Measurements from ENCODE around the gene POLE4.

Gene POLE4

GRCh38 chr2:74939919-74940812, 18.3 kb upstream of the POLE4 start:
- FAIRE-seq (no peak), DNase-seq (ENCODE audit: low spot score) (no peak)

GRCh38 chr2:74941284-74941683, 17.2 kb upstream of the POLE4 start:
- FAIRE-seq: no peak
- no peak for DNase-seq (ENCODE audit: low spot score)

- DNase-seq (ENCODE audit: low spot score) (no peak), FAIRE-seq (no peak)
Measured at GRCh38 chr2:74942263-74942662, 16.2 kb upstream of the POLE4 start.

DNA sequence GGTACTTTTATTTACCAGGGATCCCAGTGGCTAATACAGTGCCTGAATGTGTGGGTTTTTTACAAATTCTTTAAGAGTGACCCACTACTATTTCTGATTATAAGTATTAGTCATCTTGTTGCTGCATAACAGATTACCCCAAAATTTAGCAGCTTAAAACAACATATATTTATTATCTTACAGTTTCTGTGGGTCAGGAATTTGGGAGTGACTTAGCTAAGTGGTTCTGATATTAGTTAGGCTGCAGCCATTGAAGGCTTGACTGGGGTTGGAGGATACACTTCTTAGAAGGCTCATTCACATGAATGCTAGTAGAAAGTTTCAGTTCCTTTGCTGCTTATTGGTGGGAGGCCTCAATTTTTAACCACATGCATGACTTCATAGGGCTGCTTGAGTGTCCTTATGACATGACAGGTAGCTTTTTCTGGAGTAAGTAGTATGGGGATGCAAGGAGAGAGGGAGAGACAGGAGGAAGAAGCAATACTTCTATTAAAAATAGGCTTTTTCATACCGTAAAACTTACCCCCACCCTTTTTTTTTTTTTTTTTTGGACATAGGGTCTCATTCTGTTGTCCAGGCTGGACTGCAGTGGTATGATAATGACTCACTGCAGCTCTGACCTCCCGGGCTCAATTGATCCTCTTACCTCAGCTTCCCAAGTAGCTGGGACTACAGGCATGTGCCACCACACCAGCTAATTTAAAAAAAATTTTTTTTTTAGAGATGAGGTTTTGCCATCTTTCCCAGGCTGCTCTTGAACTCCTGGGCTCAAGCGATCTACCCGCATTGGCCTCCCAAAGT, 13.3 kb upstream of the POLE4 start:
- DNase-seq (ENCODE audit: low spot score) (no peak), FAIRE-seq (no peak)

GRCh38 chr2:74945788-74946331, 12.6 kb upstream of the POLE4 start:
- no peak for DNase-seq (ENCODE audit: low spot score)
- no peak for FAIRE-seq

- no peak for FAIRE-seq
- no peak for DNase-seq (ENCODE audit: low spot score)
Measured at GRCh38 chr2:74947703-74948102, 10.7 kb upstream of the POLE4 start.

DNA sequence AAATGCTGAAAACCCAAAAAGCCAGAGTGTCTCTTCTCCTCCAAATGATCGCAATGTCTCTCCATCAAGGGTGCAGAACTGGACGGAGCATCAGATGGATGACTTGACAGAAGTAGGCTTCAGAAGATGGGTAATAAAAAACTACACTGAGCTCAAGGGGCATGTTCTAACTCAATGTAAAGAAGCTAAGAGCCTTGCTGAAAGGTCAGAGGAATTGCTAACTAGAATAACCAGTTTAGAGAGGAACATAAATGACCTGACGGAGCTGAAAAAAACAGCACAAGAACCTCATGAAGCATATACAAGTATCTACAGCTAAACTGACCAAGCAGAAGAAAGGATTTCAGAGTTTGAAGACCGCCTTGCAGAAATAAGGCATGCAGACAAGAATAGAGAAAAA, 9.7 kb upstream of the POLE4 start:
- no peak for DNase-seq (ENCODE audit: low spot score)
- no peak for FAIRE-seq

DNA sequence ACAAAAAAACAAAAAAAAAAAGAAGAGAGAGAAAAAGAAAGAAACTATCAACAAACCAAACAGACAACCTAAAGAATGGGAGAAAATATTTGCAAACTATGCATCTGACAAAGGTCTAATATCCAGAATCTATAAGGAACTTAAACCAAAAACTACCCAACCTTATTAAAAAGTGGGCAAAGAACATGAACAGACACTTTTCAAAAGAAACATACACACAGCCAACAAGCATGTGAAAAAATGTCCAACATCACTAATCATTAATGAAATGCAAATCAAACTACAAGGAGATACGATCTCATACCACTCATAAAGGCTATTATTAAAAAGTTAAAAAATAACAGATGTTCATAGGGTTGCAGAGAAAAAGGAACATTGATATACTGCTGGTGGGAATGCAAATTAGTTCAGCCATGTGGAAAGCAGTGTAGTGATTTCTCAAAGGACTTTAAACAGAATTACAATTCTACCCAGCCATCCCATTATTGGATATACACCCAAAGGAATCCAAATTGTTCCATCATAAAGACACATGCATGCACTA, 7.2 kb upstream of the POLE4 start:
- DNase-seq (ENCODE audit: low spot score): no peak
- no peak for FAIRE-seq

GRCh38 chr2:74952575-74952974, 5.9 kb upstream of the POLE4 start:
- no peak for FAIRE-seq

DNA sequence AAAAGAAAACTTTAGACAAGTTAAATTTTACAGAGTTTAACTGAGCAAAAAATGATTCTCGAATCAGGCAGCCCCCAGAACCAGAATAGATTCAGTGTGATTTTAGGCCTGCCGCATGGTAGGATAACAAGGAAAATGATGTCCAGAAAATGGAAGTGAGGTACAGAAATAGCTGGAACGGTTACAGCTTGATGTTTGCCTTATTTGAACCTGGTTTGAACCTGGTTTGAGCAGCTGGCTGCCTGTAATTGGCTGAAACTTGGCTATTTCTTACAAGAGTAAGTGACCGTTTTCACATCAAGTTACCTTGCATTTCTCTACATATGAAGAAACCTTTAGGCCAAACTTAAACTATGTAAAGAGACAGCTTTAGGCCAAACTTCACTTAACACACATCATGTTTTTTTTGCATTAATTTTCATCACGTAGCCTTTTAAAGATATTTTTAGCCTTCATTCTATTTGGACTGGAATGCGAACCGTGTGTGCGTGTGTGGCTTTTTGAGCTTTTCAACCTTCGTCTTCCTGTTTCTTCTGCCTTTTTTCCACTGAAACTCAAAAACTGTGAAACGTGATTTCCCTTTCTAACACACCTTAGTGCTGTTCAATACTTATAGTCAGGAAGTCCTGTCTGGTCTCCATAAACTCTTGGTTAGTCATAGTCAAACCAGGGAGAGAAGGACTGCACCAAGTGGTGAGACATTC, 4.5 kb upstream of the POLE4 start:
- no peak for DNase-seq (ENCODE audit: low spot score)
- FAIRE-seq: no peak

More at GRCh38 chr2:74952575-74952974, 5.9 kb upstream of the POLE4 start:
- no peak for DNase-seq (ENCODE audit: low spot score)

DNA sequence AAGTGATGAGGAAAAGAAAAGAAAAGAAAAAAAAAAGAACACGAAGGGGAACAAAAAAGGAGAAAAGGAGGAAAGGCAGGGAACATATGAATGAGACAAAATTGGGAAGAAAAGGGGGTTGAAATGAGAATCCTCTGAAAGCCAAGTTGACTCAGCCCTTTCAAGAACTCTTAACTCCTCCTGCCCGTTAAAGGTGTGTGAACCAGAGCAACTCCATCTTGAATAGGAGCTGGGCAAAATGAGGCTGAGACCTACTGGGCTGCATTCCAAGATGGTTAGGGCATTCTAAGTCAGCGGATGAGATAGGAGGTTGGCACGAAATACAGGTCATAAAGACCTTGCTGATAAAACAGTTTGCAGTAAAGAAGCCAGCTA, 4.0 kb upstream of the POLE4 start:
- FAIRE-seq: no peak
- no peak for DNase-seq (ENCODE audit: low spot score)

- no peak for FAIRE-seq
- no peak for DNase-seq (ENCODE audit: low spot score)
Measured at GRCh38 chr2:74957886-74958273, 563 bp upstream of the POLE4 start.

DNA sequence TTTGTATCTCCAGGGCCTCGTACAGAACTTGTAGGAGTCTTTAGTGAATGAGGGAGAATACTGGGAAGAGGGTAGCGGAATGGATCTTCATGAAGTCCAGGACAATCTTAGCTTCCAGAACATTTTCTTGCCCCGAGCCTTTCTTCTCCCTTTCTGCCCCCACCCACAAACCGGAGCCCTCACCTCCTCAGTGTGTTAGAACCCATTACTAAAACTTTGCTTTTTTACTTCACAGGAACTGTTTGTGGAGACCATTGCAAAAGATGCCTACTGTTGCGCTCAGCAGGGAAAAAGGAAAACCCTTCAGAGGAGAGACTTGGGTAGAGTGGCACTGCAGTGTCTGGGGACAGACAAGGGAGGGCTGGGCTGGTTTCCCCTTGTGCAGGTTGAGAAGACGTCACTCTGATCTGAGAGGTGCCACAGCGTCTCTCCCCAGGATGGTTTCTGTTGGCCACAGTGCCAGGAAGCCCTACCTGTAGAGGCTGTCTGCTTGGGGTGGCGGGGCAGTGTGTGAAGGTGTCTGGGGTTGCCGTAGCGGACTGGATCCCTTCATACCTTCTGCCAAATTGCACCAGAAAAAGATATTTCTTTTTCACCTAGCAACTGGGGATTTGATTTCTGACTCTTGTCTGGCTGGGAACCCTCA, 786 bp downstream of the POLE4 start:
- FAIRE-seq: no peak
- no peak for DNase-seq (ENCODE audit: low spot score)

- FAIRE-seq (no peak), DNase-seq (ENCODE audit: low spot score) (no peak)
Measured at GRCh38 chr2:74966887-74967286, 8.4 kb downstream of the POLE4 start.

DNA sequence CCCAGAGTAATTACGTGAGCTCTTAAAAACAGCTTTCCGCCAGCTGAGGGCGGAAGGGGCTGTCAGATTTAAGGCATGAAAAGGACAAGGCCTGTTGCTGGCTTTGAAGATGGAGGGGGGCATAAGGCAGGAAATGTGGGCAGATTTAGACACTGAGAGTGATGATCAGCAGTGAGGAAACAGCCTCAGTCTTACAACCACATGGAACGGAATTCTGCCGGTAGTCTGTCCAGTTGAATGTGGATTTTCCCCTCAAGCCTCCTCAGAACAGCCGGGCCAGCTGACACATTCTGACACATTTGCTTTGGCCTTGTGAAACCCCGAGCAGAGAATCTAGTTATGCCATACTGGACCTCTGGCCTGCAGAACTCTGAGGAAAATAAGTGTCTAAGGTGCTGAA, 16.6 kb downstream of the POLE4 start:
- DNase-seq (ENCODE audit: low spot score) (no peak), FAIRE-seq (no peak)

DNA sequence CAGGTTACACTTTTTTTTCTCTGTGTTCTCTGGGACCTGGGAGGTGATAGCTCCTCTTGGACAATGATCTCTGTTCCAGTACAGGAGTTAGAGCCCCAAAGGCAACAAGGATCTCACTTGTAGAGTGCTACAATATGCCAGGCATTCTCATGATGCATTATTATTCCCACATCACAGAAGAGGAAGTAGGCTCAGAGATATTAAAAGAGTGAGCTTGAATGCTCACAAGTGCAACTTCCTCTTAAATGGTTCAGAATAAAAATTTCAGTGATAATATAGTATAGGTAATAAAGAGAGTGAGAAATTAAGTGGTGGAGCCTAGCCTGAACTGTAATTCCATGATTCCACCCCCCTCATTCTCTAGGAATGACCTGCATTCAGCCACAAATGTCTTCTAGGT, 21.4 kb downstream of the POLE4 start:
- DNase-seq (ENCODE audit: low spot score): no peak
- FAIRE-seq: no peak

GRCh38 chr2:74982577-74982976, 24.1 kb downstream of the POLE4 start:
- DNase-seq (ENCODE audit: low spot score) (no peak), FAIRE-seq (no peak)

DNA sequence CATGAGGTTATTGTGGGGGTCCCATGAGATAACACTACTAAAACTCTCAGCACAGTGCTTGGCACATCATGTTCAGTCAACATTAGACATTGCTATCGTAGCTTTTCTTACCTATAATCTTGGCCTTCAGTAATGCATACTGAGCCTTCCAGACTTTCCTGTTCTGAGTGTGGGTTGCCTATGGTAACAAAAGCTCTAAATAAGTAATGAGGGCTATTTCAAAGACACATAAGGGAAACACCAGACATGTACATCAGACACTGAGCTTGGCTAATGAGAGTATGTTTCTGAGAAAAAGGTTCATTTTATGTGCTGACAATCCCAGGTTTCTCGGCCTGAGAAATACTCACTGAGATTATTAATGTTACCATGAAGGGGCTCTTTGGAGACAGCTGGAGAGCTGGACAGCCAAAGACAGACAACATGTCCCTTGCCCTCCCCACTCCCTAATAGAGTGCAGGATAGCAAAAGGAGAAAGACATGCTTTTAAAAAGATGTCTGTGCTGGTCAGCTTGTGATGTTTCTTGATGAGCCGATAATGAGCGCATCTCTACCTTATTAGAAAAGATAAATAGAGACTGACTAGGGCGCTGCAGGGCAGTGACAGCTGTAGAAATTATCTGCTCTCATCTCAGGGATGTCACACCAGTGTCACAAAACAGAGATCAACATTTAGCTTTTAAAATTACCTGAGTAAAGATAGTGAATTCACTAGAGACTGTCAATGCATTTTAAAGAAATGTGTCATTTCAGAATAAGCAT, 25.4 kb downstream of the POLE4 start:
- FAIRE-seq (no peak), DNase-seq (ENCODE audit: low spot score) (no peak)

DNA sequence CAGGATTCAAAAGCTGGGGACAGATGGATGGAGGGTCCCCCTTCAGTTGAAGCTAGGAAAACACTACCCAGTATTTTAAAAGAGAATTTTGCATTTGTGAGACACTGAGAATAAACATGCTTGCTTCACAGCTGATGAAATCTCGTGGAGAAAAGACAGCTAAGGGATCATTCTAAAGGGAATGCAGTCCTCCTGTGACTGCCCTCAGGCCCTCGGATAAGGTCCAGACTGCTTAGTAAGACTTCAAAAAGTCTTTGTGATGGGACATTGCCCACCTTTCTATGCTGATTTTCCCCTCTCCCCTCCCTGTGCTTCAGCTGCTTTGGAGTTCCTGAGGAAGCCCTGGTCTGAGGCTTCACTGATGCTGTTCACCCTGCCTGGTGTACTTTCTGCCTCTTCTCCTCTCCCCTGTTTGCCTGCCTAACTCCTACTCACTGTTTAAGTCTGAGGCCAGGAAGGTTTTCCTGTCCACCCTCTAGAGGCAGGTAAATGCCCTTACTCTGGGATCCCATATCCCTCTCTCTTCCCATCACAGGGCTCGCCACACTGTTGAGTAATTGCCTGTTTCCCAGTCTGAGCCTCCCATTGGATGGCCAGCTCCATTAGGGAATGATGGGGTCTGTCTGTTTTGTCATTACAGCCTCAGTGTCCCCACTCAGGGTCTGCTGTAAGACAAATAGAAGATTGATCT, 26.6 kb downstream of the POLE4 start:
- DNase-seq (ENCODE audit: low spot score) (no peak), FAIRE-seq (no peak)
